HG03103 (cell line): Measurements from ENCODE around the gene TBC1D4.
"Not testable (repeated sequence)": the region's sequence is repeated elsewhere in the genome, so short reads cannot be mapped to it uniquely, and the experiment has no call there.

Source experiments
- ATAC-seq: cut with Tn5 transposase; IDR thresholded peaks from one replicate; pipeline ENCODE4 v1.9.1; 2021; ENCODE audit warnings: low read depth; ENCODE audit not compliant: unreplicated experiment

Gene TBC1D4

GRCh38 chr13:75454497-75454896 lies 27.5 kb downstream of the TBC1D4 start:
- ATAC-seq: no peak

GRCh38 chr13:75452564-75452963 lies 29.4 kb downstream of the TBC1D4 start:
- ATAC-seq: no peak

GRCh38 chr13:75447493-75447892 lies 34.5 kb downstream of the TBC1D4 start:
- no peak for ATAC-seq

- no peak for ATAC-seq
These were observed 35.1 kb downstream of the TBC1D4 start for GRCh38 chr13:75446874-75447273.

- ATAC-seq: no peak
These were observed 36.1 kb downstream of the TBC1D4 start for GRCh38 chr13:75445717-75446499.

GRCh38 chr13:75444016-75444415 lies 38.0 kb downstream of the TBC1D4 start:
- ATAC-seq: no peak

GRCh38 chr13:75443356-75443958 lies 38.5 kb downstream of the TBC1D4 start:
- ATAC-seq: no peak

- no peak for ATAC-seq
These were observed 39.2 kb downstream of the TBC1D4 start for GRCh38 chr13:75442736-75443234.

GRCh38 chr13:75440100-75440499 lies 41.9 kb downstream of the TBC1D4 start:
- ATAC-seq: no peak

GRCh38 chr13:75437582-75438318 lies 44.2 kb downstream of the TBC1D4 start:
- no peak for ATAC-seq

GRCh38 chr13:75434126-75434525 lies 47.8 kb downstream of the TBC1D4 start:
- ATAC-seq: not testable (repeated sequence)

GRCh38 chr13:75432811-75433244 lies 49.1 kb downstream of the TBC1D4 start:
- ATAC-seq: no peak

GRCh38 chr13:75432045-75432444 lies 49.9 kb downstream of the TBC1D4 start:
- ATAC-seq: no peak

GRCh38 chr13:75430436-75431209 lies 51.3 kb downstream of the TBC1D4 start:
- ATAC-seq: no peak

- no peak for ATAC-seq
These were observed 55.5 kb downstream of the TBC1D4 start for GRCh38 chr13:75426421-75426820.

GRCh38 chr13:75425216-75426009 lies 56.6 kb downstream of the TBC1D4 start:
- ATAC-seq: peak; percentile 94

- no peak for ATAC-seq
These were observed 58.0 kb downstream of the TBC1D4 start for GRCh38 chr13:75423946-75424345.

GRCh38 chr13:75422028-75422427 lies 59.9 kb downstream of the TBC1D4 start:
- no peak for ATAC-seq

GRCh38 chr13:75421133-75421532 lies 60.8 kb downstream of the TBC1D4 start:
- no peak for ATAC-seq

- no peak for ATAC-seq
These were observed 62.3 kb downstream of the TBC1D4 start for GRCh38 chr13:75419656-75420055.
